Lung microvascular endothelial cell (primary cell): ENCODE data around the gene KDM5B. TPM values are rescaled to one million over a fixed set of nuclear protein-coding genes. Genes with fewer than 3 reads are reported as not detected.

Experiments used
- DNase-seq, 2 donors: peaks; one replicate each; pipeline versions ENCODE4 v3.0.0 to v3.0.0-alpha.2; 2010; ENCODE audit warnings: low read depth in 2 of 2
- total RNA-seq: library from RNA; depleted of rRNA; stranded (reverse); fragments of >200 nt; gene quantifications from 2 replicates; pipeline ENCODE4 v1.2.1, GENCODE V29; 2014

The KDM5B gene
- total RNA-seq, 1 donor from 2014 or later = 54.0 TPM

- peak; percentile 23 to 46 for DNase-seq
These were observed 95.1 kb downstream of the KDM5B start for GRCh38 chr1:202713110-202713509.

GRCh38 chr1:202711949-202712635 lies 96.1 kb downstream of the KDM5B start:
- DNase-seq = no peak

GRCh38 chr1:202710070-202711045 lies 97.9 kb downstream of the KDM5B start, which contains the start of gene SYT2:
Gene SYT2, minus strand, starts transcription at chr1:202710454. Its CDS starts 104,682 bp downstream, at chr1:202605772.
- DNase-seq = peak; percentile 5 to 11

- no peak for DNase-seq
These were observed 98.8 kb downstream of the KDM5B start for GRCh38 chr1:202709276-202710041.

DNA sequence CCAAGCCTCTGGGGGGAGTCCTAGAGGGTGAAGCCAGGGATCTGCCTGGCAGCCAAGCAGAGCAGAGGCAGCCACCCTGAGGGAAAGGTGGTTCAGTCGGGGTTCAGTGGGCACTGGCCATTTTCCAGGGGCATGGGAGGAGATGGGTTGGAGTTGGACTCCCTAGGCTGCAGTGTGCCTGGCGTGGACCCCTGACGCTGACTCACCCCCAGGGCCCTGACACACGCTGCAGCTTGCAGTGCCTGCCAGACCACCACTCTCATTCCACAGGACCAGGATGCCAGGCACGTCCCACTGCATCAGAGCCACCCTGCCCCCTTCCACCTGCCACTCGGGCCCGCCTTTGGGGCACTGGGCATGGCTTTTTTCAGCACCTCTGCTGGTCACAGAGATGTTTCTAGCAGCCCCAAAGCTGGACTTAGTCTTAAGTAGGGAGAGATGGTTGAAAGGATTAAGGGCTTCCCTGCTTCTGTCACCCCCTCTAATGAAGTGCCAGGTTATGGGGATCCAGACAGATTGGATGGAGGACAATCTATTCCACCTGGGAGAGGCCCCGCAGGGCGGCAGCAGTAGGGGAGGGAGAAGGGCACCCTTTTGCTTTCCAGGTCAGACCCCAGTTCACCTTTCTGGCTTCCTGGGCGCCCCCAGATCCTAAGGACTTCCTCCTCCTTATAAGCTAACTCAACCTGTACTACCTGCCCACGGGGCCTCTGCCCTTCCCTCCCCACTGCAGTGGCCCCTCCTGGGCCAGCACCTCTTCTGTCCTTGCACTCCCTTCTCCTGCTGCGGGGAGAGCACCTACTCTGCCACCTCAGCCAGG lies 99.6 kb downstream of the KDM5B start:
- DNase-seq = no peak

GRCh38 chr1:202706851-202707250 lies 101.4 kb downstream of the KDM5B start:
- no peak for DNase-seq

DNA sequence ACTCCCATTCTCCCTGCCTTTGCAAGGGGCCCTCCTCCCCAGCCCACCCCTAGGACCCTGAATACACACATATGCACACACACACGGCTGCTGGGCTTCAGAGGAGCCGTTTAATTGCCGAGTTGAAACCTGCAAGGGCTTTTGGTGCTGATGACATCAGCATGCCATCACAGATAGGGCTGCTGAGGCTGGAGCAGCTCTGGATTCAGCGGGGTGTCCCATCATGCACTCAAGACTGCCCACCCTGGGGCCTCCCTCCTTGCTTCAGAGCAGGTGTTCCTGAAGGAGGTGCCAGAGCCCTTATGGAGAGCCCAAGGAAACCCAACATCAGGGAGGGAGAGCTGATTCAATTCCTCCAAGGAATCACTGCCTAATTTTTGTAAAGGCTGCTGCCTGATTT lies 103.6 kb downstream of the KDM5B start:
- no peak for DNase-seq

- no peak for DNase-seq
These were observed 105.0 kb downstream of the KDM5B start for GRCh38 chr1:202703191-202703590.

GRCh38 chr1:202702088-202702487 lies 106.1 kb downstream of the KDM5B start:
- no peak for DNase-seq

- no peak for DNase-seq
These were observed 107.0 kb downstream of the KDM5B start for GRCh38 chr1:202701200-202701599.

DNA sequence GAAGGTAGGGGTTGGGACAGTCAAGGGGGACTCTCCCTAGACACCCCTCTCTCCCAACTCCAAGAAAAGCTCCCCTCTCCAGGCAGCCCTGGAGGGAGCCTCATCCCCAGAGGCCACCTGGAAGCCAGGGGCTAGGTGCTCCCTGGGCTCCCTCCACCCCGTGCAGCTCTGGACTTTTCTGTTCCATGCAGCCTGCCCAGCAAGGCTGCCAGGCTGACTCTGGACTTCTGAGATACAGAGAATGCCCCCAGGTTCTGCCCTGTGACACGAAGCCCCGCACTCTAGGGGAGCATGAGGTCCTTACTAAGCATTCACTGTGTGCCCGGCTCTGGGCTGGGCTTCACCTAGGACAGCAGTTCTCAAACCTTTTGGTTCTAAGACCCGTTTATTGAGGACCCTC lies 108.2 kb downstream of the KDM5B start:
- no peak for DNase-seq

DNA sequence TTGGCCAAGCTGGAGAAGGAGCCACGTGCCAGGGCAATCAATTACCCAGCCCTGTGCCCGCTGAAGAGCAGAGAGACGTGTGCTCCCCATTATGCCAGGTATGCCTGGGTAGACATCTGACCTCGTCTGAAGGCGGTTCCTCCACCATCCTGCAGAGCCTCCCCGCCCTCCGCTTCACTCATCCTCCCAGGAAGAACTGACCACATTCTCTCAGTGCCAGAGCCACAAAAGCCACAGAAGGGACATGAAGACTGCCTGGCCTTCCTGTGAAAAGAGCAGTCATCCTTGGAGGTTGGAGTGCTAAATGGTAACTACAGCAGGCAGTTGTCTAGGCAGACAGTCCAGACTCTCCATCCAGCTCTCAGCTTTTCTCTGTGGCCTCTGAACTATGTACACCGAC lies 109.9 kb downstream of the KDM5B start:
- DNase-seq = no peak

DNA sequence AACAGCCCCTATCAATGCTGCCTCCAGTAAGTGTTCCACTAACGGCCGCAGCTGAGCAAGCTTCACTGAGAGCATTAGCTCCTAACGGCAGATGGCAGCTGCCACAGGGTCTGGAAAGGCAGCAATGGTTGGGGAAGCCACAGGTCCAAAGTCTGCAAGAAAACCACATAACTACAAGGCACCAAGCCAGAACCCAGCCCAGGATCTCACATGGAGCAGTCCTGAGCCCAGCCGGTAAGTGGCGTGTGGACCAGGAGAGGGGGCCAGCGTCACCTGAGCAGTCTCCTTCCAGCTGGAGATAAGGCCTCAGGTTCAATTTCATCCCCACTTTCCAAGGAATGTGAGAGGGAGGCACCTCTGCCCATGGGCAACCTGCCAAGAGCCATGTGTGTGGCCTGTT lies 111.2 kb downstream of the KDM5B start:
- no peak for DNase-seq

- no peak for DNase-seq
These were observed 113.9 kb downstream of the KDM5B start for GRCh38 chr1:202694314-202694713.

GRCh38 chr1:202692959-202693555 lies 115.2 kb downstream of the KDM5B start:
- DNase-seq = peak; percentile 73 to 77

DNA sequence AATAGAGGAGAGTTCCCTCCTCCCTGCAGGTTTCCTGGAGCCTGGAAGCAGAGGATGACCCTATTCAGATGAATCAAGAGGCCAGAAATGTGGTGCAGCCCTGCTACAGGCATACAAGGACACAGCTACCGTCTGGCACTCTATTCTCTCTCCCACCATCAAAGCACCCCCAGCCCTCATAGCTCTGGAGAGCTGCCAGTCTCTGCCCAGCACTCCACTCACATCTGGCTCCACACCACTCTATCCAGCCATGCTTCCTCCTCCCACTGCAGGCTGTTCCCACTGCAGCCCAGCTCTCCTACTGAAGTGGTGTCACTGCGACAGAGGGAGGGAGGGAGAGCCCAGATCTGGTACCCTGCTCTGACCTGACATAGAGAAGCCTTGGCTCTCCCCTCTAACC lies 116.4 kb downstream of the KDM5B start:
- no peak for DNase-seq

- DNase-seq = no peak
These were observed 118.5 kb downstream of the KDM5B start for GRCh38 chr1:202689493-202690342.

- no peak for DNase-seq
These were observed 119.1 kb downstream of the KDM5B start for GRCh38 chr1:202689082-202689481.

GRCh38 chr1:202688401-202688800 lies 119.8 kb downstream of the KDM5B start:
- DNase-seq = no peak

GRCh38 chr1:202687798-202688197 lies 120.4 kb downstream of the KDM5B start:
- no peak for DNase-seq
